ENCODE measurements around the gene HELZ2.

HELZ2 gene

GRCh38 chr20:63542696-63543095 lies 31.3 kb downstream of the HELZ2 start:
- DNase-seq (ENCODE audit: low read depth, low spot score) = no peak
- H3K36me3 ChIP-seq (ENCODE audit: control insufficient read depth, insufficient read depth, low read length) = no peaks in the 10 kb centered on the region; the same call in 1 of the 2 replicates
- H3K27me3 ChIP-seq (ENCODE audit: control insufficient read depth, insufficient read depth, low read length) = no peaks in the 10 kb centered on the region
- H3K4me3 ChIP-seq (ENCODE audit: low read length) = no peak overlapping the region
- H3K27ac ChIP-seq (ENCODE audit: low read length) = no peak overlapping the region
- H3K4me1 ChIP-seq (ENCODE audit: control insufficient read depth, insufficient read depth, low read length) = no peaks in the 10 kb centered on the region; the same call in 1 of the 2 replicates
- WGBS (ENCODE audit: insufficient coverage, insufficient read length) = no CpG with 5 or more reads among the region's 10 CpGs
- no peaks in the 10 kb centered on the region for H3K9me3 ChIP-seq (ENCODE audit: control insufficient read depth, insufficient read depth, low read length)

- Histone ChIP-seq H3K27ac (ENCODE audit: low read length) (no peak overlapping the region), H3K36me3 (ENCODE audit: control insufficient read depth, insufficient read depth, low read length) (no peaks in the 10 kb centered on the region; the same call in 1 of the 2 replicates), H3K4me1 (ENCODE audit: control insufficient read depth, insufficient read depth, low read length) (no peaks in the 10 kb centered on the region; the same call in 1 of the 2 replicates), H3K4me3 (ENCODE audit: low read length) (no peak overlapping the region), H3K27me3 (ENCODE audit: control insufficient read depth, insufficient read depth, low read length) (no peaks in the 10 kb centered on the region), H3K9me3 (ENCODE audit: control insufficient read depth, insufficient read depth, low read length) (no peaks in the 10 kb centered on the region)
- WGBS (ENCODE audit: insufficient coverage, insufficient read length) = no CpG with 5 or more reads among the region's 36 CpGs
- DNase-seq (ENCODE audit: low read depth, low spot score) = no peak
Measured at GRCh38 chr20:63542031-63542559, 31.9 kb downstream of the HELZ2 start.

DNA sequence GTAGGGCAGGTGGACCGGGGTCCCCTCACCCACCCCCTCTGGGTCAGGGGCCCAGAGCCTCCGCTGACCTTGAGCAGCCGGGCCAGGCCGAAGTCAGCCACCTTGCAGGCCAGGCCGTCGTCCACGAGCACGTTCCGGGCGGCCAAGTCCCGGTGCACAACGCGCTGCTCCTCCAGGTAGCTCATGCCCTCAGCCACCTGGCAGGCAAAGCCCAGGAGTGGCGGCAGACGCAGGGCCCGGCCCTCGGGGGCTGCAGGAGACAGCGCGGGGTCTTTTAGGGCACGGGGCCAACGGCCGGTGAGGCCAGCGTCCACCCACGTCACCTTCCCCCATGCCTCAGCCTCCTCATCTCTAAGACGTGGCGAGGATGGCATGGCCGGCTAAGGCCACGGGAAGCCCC lies 32.7 kb downstream of the HELZ2 start:
- DNase-seq (ENCODE audit: low read depth, low spot score) = no peak
- no CpG with 5 or more reads among the region's 28 CpGs for WGBS (ENCODE audit: insufficient coverage, insufficient read length)
- Histone ChIP-seq H3K4me3 (ENCODE audit: low read length) (no peak overlapping the region), H3K4me1 (ENCODE audit: control insufficient read depth, insufficient read depth, low read length) (no peaks in the 10 kb centered on the region; the same call in 1 of the 2 replicates), H3K36me3 (ENCODE audit: control insufficient read depth, insufficient read depth, low read length) (no peaks in the 10 kb centered on the region; the same call in 1 of the 2 replicates), H3K27ac (ENCODE audit: low read length) (no peak overlapping the region), H3K9me3 (ENCODE audit: control insufficient read depth, insufficient read depth, low read length) (no peaks in the 10 kb centered on the region), H3K27me3 (ENCODE audit: control insufficient read depth, insufficient read depth, low read length) (no peaks in the 10 kb centered on the region)

GRCh38 chr20:63540417-63541186 lies 33.4 kb downstream of the HELZ2 start:
- Histone ChIP-seq H3K4me1 (ENCODE audit: control insufficient read depth, insufficient read depth, low read length) (no peaks in the 10 kb centered on the region; the same call in 1 of the 2 replicates), H3K9me3 (ENCODE audit: control insufficient read depth, insufficient read depth, low read length) (no peaks in the 10 kb centered on the region), H3K27me3 (ENCODE audit: control insufficient read depth, insufficient read depth, low read length) (no peaks in the 10 kb centered on the region), H3K27ac (ENCODE audit: low read length) (no peak overlapping the region), H3K36me3 (ENCODE audit: control insufficient read depth, insufficient read depth, low read length) (no peaks in the 10 kb centered on the region; the same call in 1 of the 2 replicates), H3K4me3 (ENCODE audit: low read length) (no peak overlapping the region)
- DNase-seq (ENCODE audit: low read depth, low spot score) = no peak
- no CpG with 5 or more reads among the region's 49 CpGs for WGBS (ENCODE audit: insufficient coverage, insufficient read length)

DNA sequence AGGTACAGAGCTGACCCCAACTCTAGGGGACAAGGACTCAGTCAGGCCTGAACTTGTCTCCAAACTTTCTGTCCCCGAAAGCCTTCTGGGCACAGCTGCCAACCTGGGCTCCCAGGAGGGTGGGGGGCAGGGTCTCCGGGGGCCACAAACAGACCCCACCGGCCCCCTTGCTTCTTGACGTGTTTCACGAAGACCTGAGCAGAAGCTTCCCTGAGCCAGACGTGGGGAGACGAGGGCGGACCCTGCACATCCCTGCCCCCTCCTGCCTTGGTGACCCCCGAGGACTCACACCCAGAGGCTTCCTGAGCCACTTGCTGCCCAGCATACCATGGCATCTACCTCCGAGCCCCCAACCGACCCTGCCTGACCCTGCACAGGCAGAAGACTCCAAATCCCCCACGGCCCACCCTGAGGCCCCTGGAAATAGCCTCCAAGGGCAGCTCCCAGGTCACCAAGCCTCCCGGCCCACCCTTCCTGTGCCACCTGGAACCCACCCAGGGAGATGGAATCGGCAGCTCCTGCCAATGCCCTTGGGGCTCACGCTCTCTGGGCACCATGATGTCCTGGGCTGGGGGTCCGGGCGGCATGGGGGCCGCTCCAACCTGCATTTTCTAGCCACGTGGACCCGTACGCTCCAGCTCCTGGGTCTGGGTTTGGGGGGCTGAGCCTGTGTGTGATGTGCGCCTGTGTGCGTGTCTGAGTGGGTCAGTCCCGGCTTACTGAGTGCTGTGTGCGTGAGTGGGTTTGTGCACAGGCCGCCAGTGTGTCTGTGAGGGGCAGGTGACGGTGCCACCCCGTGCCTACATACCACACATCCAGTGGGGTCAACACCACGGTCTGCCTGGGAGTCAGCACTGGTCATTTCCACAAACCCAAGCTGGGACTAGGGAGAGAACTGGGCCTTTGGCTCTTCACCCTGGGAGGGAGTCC lies 34.3 kb downstream of the HELZ2 start:
- H3K27me3 ChIP-seq (ENCODE audit: control insufficient read depth, insufficient read depth, low read length) = no peaks in the 10 kb centered on the region
- DNase-seq (ENCODE audit: low read depth, low spot score) = no peak
- H3K27ac ChIP-seq (ENCODE audit: low read length) = no peak overlapping the region
- H3K4me1 ChIP-seq (ENCODE audit: control insufficient read depth, insufficient read depth, low read length) = peaks cover 3% of the 10 kb centered on the region
- no peaks in the 10 kb centered on the region; the same call in 1 of the 2 replicates for H3K36me3 ChIP-seq (ENCODE audit: control insufficient read depth, insufficient read depth, low read length)
- H3K9me3 ChIP-seq (ENCODE audit: control insufficient read depth, insufficient read depth, low read length) = no peaks in the 10 kb centered on the region
- H3K4me3 ChIP-seq (ENCODE audit: low read length) = no peak overlapping the region
- no CpG with 5 or more reads among the region's 29 CpGs for WGBS (ENCODE audit: insufficient coverage, insufficient read length)

DNA sequence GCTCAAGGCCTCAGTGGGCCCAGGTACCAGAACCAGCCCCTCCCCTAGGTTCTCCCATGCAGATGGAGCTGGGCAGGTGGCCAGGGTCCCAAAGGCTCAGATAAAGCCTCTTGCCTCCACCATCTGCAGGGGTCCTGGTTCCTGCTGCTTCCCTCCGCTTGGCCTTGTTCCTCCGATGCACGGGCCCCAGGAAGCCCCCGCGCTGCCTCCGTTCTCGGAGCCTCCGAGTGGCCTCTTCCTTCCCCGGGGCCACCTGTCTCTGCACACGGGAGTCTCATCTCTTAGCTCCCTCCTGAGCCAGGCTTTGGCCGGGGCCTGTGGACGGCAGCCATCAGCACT lies 35.0 kb downstream of the HELZ2 start:
- H3K36me3 ChIP-seq (ENCODE audit: control insufficient read depth, insufficient read depth, low read length) = no peaks in the 10 kb centered on the region; the same call in 1 of the 2 replicates
- no peak overlapping the region for H3K27ac ChIP-seq (ENCODE audit: low read length)
- H3K4me3 ChIP-seq (ENCODE audit: low read length) = no peak overlapping the region
- DNase-seq (ENCODE audit: low read depth, low spot score) = no peak
- peaks cover 3% of the 10 kb centered on the region for H3K4me1 ChIP-seq (ENCODE audit: control insufficient read depth, insufficient read depth, low read length)
- no peaks in the 10 kb centered on the region for H3K27me3 ChIP-seq (ENCODE audit: control insufficient read depth, insufficient read depth, low read length)
- no peaks in the 10 kb centered on the region for H3K9me3 ChIP-seq (ENCODE audit: control insufficient read depth, insufficient read depth, low read length)
- no CpG with 5 or more reads among the region's 12 CpGs for WGBS (ENCODE audit: insufficient coverage, insufficient read length)

DNA sequence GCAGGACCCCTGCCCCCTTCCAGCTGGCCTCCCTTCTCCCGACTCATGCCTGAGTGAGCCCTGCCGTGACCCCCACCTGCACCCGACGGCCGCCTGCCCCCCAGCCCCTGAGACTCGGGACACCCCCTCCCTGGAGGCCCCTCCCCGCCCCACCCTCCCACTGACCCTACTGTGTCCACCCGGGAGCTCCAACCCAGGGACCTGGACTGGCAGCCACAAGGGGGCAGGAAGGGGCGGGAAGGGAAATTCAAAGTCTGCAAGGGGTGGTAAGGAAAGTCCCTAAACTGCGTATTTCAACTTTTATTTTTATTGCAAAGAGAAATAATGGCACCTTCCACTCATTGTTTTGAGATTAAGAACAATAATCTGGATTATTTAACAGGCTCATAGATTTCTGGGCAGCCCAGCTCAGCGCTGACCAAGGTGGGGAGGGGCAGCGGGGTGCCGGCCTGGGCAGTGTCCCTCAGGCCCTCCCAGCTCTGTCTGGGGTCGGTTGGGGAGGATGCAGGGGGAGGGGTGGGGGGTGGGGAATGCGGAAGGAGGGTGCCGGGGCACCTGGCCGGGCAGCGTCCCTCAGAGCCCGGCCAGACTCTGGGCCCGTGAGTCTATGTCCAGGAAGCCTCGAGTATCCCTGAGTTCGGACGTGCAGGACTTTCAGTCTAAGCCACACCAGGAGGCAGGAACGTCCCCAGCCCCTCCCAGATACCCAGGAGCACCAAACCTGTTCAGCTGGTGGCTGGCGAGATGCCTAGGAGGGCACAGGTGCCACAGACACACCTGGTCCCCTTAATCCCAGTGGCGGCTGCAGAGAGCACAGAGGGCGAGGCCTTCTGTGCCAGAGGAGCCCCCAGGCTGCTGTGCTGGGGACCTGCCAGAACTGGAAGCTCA lies 35.6 kb downstream of the HELZ2 start:
- DNase-seq (ENCODE audit: low read depth, low spot score) = no peak
- H3K27me3 ChIP-seq (ENCODE audit: control insufficient read depth, insufficient read depth, low read length) = no peaks in the 10 kb centered on the region
- H3K4me1 ChIP-seq (ENCODE audit: control insufficient read depth, insufficient read depth, low read length) = peaks cover 3% of the 10 kb centered on the region
- no peak overlapping the region for H3K27ac ChIP-seq (ENCODE audit: low read length)
- no peaks in the 10 kb centered on the region for H3K9me3 ChIP-seq (ENCODE audit: control insufficient read depth, insufficient read depth, low read length)
- H3K36me3 ChIP-seq (ENCODE audit: control insufficient read depth, insufficient read depth, low read length) = no peaks in the 10 kb centered on the region; the same call in 1 of the 2 replicates
- H3K4me3 ChIP-seq (ENCODE audit: low read length) = peak overlapping the region; percentile 28; the same call in 1 of the 2 replicates
- no CpG with 5 or more reads among the region's 27 CpGs for WGBS (ENCODE audit: insufficient coverage, insufficient read length)

- no CpG with 5 or more reads among the region's 34 CpGs for WGBS (ENCODE audit: insufficient coverage, insufficient read length)
- Histone ChIP-seq H3K4me1 (ENCODE audit: control insufficient read depth, insufficient read depth, low read length) (peaks cover 3% of the 10 kb centered on the region), H3K4me3 (ENCODE audit: low read length) (peak overlapping the region; percentile 28; the same call in 1 of the 2 replicates), H3K27me3 (ENCODE audit: control insufficient read depth, insufficient read depth, low read length) (no peaks in the 10 kb centered on the region), H3K9me3 (ENCODE audit: control insufficient read depth, insufficient read depth, low read length) (no peaks in the 10 kb centered on the region), H3K27ac (ENCODE audit: low read length) (no peak overlapping the region), H3K36me3 (ENCODE audit: control insufficient read depth, insufficient read depth, low read length) (no peaks in the 10 kb centered on the region; the same call in 1 of the 2 replicates)
- peak; percentile 89 for DNase-seq (ENCODE audit: low read depth, low spot score)
Measured at GRCh38 chr20:63537525-63538203, 36.4 kb downstream of the HELZ2 start.

GRCh38 chr20:63536997-63537524 lies 37.0 kb downstream of the HELZ2 start, which contains the start of gene PTK6:
PTK6 (minus strand) TSS chr20:63537376; CDS start chr20:63537314, 62 bp downstream.
- DNase-seq (ENCODE audit: low read depth, low spot score) = no peak
- no CpG with 5 or more reads among the region's 29 CpGs for WGBS (ENCODE audit: insufficient coverage, insufficient read length)
- Histone ChIP-seq H3K9me3 (ENCODE audit: control insufficient read depth, insufficient read depth, low read length) (no peaks in the 10 kb centered on the region), H3K36me3 (ENCODE audit: control insufficient read depth, insufficient read depth, low read length) (no peaks in the 10 kb centered on the region; the same call in 1 of the 2 replicates), H3K27ac (ENCODE audit: low read length) (no peak within 1 kb of the TSS), H3K4me3 (ENCODE audit: low read length) (peak within 1 kb of the TSS; percentile 28; the same call in 1 of the 2 replicates), H3K4me1 (ENCODE audit: control insufficient read depth, insufficient read depth, low read length) (peaks cover 3% of the 10 kb centered on the region), H3K27me3 (ENCODE audit: control insufficient read depth, insufficient read depth, low read length) (no peaks in the 10 kb centered on the region)
